ENCODE data around the gene TSTD2. TPM values are rescaled to one million over a fixed set of nuclear protein-coding genes. Genes with fewer than 3 reads are reported as not detected.
"Not testable (repeated sequence)": the region's sequence is repeated elsewhere in the genome, so short reads cannot be mapped to it uniquely, and the experiment has no call there.

Gene TSTD2
- total RNA-seq, 1 donor from 2014 or later, result 26.7 TPM

GRCh38 chr9:97586909-97587308 is 46.3 kb downstream of the TSTD2 start:
- not testable (repeated sequence) for DNase-seq

DNA sequence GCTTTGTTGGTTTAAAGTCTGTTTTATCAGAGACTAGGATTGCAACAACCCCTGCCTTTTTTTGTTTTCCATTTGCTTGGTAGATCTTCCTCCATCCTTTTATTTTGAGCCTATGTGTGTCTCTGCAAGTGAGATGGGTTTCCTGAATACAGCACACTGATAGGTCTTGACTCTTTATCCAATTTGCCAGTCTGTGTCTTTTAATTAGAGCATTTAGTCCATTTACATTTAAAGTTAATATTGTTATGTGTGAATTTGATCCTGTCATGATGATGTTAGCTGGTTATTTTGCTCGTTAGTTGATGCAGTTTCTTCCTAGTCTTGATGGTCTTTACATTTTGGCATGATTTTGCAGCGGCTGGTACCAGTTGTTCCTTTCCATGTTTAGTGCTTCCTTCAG is 48.4 kb downstream of the TSTD2 start:
- not testable (repeated sequence) for DNase-seq

- DNase-seq, result not testable (repeated sequence)
Measured at GRCh38 chr9:97581590-97581989, 51.6 kb downstream of the TSTD2 start.

GRCh38 chr9:97579914-97580313 is 53.3 kb downstream of the TSTD2 start:
- DNase-seq, result no peak

DNA sequence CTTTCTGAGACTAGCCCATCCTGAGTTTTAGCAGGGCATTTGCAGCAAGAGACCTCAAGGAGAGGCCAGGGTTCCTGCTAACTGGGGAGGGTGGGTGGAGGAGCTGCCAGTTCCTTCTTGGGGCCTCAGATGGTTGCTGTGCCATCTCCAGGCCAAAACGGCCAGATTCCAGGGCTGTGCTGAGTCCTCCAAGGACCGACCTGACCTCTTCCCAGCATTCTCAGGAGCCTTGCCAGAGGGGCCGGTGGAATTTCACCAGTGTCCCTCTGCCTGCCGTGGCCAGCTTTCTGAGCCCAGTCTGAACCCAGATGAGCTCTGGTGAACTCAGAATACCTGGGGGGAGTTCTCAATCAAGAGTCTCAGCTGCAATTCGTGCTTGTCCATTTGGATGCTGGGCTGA is 54.3 kb downstream of the TSTD2 start:
- no peak for DNase-seq

GRCh38 chr9:97577051-97577450 is 56.1 kb downstream of the TSTD2 start:
- no peak for DNase-seq

DNA sequence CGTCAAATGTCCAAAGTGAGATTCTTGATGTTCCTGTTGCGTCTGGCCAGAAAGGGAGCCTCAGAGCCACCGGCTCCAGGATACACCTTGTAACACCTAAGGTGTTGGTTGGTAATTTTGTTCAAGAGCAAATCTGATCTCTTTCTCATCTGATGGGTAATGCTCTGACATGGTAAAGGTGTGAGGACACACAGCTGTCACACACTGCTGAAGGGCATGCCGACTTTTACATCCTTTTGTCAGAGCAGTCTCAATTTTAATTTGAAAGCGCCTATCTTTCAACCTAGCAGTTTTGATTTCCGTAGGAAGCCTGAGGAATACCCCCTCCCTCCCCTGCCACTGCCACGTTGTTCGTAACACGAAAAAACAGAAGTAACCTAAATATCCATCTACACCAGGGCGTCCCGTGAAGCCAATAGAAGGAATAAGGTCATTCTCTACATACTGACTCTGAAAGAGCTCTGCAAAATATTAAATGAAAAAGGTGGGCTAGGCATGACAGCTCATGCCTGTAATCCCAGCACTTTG is 57.4 kb downstream of the TSTD2 start:
- no peak for DNase-seq

DNA sequence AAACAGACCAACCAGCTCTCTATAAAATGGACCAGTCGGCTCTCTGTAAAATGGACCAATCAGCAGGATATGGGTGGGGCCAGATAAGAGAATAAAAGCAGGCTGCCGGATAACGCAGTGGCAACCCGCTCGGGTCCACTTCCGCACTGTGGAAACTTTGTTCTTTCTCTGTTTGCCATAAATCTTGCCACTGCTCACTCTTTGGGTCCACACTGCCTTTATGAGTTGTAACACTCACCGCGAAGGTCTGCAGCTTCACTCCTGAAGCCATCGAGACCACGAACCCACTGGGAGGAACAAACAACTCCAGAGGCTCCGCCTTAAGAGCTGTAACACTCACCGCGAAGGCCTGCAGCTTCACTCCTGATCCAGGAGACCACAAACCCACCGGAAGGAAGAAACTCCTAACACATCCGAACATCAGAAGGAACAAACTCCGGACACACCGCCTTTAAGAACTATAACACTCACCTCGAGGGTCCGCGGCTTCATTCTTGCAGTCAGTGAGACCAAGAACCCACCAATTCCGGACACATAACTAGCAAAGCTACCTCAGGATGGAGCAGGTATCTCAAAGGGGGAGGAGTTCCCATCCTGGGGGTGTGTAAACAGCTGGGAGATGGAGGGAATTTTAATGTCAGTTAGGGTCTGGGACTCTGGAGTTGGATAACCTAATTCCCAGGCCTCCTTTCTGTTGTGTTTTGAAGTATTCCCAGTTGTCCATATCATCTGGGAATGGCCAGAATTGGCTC is 58.1 kb downstream of the TSTD2 start:
- DNase-seq, result not testable (repeated sequence)

- not testable (repeated sequence) for DNase-seq
Measured at GRCh38 chr9:97574101-97574571, 59.0 kb downstream of the TSTD2 start.

- no peak for DNase-seq
Measured at GRCh38 chr9:97573482-97574073, 59.6 kb downstream of the TSTD2 start.

- no peak for DNase-seq
Measured at GRCh38 chr9:97572892-97573365, 60.2 kb downstream of the TSTD2 start.

GRCh38 chr9:97572196-97572891 is 60.8 kb downstream of the TSTD2 start:
- no peak for DNase-seq

GRCh38 chr9:97571664-97572063 is 61.5 kb downstream of the TSTD2 start:
- DNase-seq, result no peak

DNA sequence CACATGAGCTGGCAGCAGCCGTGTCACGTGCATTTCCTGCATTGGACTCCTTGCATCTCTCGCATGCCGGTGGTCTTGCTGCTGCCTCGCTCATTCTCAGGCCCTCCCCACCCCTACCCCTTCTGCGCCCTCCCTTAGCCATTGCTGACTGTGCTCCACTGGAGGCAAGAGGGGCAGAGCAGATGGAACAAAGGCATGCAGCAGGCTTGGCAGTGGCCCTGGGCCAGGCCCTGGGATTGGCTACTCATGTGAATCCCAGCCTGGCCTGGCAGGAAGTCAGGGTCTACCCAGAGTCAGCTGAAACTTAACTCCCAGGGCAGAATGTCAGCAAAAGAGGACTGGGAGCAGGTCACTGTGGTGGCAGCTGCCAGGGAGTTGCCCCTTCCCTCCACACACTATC is 62.3 kb downstream of the TSTD2 start:
- DNase-seq, result peak; percentile 81

- DNase-seq, result no peak
Measured at GRCh38 chr9:97568461-97569275, 64.5 kb downstream of the TSTD2 start.

- DNase-seq, result peak; percentile 16
Measured at GRCh38 chr9:97567894-97568202, 65.3 kb downstream of the TSTD2 start.

DNA sequence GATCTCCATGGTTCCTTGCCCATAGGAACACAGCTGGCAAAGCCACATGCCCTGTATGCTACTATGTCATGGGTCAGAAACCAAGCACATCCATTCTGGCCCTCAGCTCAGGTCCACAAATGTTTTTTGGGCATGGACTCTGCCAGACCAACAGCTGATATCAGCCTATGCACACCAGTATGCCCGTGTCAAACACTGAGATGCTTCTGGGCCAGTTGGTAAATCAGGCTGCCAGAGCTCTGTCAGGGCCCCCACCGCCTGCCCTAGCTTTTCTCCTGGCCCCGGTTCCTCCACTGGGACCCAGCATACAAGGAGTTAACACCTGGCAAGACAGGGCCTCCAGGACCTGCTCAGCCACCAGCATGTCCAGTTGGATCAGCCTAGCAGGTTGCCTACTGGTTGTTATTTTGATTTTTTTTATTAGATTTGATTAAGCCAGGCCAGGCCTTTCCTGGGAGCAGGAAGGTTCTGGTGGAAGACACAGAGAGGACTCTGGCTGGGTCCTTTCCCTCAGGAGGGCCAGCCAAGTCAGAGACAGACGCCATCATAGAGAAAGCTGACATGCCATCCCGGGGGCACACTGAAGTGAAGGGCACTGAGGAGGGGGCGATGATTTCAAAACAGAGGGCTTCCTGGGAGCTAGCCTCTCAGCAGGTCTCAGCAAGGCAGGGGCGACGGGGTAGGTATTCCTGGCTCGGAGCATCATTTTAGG is 65.8 kb downstream of the TSTD2 start:
- no peak for DNase-seq

DNA sequence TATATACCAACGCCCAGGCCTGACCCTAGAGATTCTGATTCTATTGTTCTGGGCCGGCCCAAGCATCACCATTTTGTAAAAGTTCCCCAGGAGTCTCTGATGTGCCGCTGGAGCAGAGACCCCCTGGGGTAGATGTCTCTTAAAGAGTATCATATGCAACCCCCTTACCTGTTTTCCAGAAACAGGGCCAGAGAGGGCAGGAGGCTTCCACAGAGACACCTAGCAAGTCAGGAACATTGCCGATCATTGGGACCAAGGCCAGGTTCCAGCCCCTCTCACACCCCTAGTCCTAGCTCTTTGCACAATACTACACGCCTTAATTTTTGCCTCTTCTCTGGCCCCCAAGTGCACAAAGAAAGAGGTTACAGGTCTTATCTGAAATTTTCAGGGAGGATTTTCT is 67.9 kb downstream of the TSTD2 start:
- no peak for DNase-seq

- peak; percentile 50 for DNase-seq
Measured at GRCh38 chr9:97564291-97565175, 68.6 kb downstream of the TSTD2 start.

DNA sequence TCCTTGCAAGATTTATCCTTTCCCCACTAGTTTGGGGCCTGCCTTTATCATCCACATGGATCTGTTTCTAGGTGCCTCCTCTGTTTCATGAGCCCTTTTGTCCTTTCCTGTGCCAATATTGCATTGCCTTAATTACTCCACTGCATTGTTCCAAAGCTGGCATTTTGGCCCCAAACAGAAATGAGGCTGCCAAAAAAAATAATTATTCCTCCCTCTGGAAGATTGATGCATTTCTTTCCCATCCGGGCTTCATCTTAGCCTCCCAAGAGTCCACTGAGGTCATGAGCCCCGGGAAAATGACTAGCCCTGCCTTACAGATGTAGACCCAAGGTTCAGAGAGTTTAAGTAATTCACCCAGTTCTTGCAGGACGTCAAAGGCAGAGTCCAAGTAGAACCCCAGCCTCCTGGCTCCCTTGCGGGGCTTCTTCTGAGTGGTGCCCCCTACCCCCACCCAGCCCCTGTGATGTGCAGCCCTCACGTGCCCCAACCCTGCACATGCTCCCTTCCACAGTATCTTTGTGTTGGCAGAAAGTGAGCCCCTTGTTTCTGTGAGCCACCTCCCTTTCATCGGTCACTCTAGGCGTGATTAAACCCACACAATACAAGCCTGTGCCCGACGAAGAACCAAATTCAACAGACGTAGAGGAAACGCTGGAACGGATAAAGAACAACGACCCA is 69.6 kb downstream of the TSTD2 start:
- DNase-seq, result no peak

All from tongue (tissue), 2 donors.